HEK293 (cell line): ENCODE data around the gene PNRC1.

Experiments
- ZBTB8A ChIP-seq: fragments of 450-650 bp; formaldehyde crosslinking; IDR thresholded peaks from 2 replicates; pipeline ENCODE4 v1.5.1; 2016; ENCODE audit warnings: missing biosample characterization, missing genetic modification characterization
- ZNF157 ChIP-seq: fragments of 450-650 bp; formaldehyde crosslinking; IDR thresholded peaks from 2 replicates; pipeline ENCODE4 v1.5.1; 2016; ENCODE audit warnings: missing biosample characterization, missing genetic modification characterization
- ZNF302 ChIP-seq: fragments of 450-650 bp; formaldehyde crosslinking; IDR thresholded peaks from 2 replicates; pipeline ENCODE4 v1.5.1; 2016; ENCODE audit warnings: missing biosample characterization, missing genetic modification characterization, low read depth
- ZNF658 ChIP-seq: fragments of 450-650 bp; formaldehyde crosslinking; IDR thresholded peaks from 2 replicates; pipeline ENCODE4; 2016; ENCODE audit warnings: missing biosample characterization, missing genetic modification characterization
- ZSCAN16 ChIP-seq: fragments of 450-650 bp; formaldehyde crosslinking; IDR thresholded peaks from 2 replicates; pipeline ENCODE4 v1.5.1; 2016; ENCODE audit warnings: missing biosample characterization, missing genetic modification characterization
- TF ChIP-seq, protein P1 (sequence below): IDR thresholded peaks from 2 replicates; pipeline ENCODE4 v1.6.1; 2011; ENCODE audit warnings: mild to moderate bottlenecking, low read depth, low read length, borderline replicate concordance
- TF ChIP-seq, protein P2 (sequence below): fragments of 450-650 bp; formaldehyde crosslinking; IDR thresholded peaks from 2 replicates; pipeline ENCODE4 v1.5.1; 2016; ENCODE audit warnings: missing biosample characterization, missing genetic modification characterization
- TF ChIP-seq, protein P3 (sequence below): sonication (generic); formaldehyde crosslinking; IDR thresholded peaks from 2 replicates; pipeline ENCODE4 v1.8.1; 2022; ENCODE audit warnings: mild to moderate bottlenecking, moderate library complexity, missing genetic modification reagents

DNA sequence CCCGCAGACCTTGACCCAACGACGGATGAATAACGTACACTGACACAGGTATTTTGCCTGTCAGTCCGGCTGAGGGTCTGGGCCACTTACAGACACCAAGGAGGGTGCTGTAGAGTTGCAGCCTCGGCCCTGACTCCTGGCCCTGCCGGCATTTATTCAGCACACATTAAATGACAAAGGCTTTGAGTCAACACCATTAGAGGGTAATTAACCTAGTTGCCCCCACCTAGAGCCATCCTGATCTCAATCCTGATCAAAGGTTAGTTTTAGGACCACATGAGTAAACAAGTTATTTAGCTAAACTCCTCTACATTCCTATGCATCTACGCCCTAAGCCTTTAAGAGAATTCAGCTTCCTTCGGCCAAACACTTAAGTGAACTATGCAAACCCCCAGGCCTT is 53.4 kb downstream of the PNRC1 start:
- TF ChIP-seq ZSCAN16 (tag by site-specific recombination) = no peak
- TF ChIP-seq, protein P1, sequence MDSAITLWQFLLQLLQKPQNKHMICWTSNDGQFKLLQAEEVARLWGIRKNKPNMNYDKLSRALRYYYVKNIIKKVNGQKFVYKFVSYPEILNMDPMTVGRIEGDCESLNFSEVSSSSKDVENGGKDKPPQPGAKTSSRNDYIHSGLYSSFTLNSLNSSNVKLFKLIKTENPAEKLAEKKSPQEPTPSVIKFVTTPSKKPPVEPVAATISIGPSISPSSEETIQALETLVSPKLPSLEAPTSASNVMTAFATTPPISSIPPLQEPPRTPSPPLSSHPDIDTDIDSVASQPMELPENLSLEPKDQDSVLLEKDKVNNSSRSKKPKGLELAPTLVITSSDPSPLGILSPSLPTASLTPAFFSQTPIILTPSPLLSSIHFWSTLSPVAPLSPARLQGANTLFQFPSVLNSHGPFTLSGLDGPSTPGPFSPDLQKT = no peak
- TF ChIP-seq, protein P2, sequence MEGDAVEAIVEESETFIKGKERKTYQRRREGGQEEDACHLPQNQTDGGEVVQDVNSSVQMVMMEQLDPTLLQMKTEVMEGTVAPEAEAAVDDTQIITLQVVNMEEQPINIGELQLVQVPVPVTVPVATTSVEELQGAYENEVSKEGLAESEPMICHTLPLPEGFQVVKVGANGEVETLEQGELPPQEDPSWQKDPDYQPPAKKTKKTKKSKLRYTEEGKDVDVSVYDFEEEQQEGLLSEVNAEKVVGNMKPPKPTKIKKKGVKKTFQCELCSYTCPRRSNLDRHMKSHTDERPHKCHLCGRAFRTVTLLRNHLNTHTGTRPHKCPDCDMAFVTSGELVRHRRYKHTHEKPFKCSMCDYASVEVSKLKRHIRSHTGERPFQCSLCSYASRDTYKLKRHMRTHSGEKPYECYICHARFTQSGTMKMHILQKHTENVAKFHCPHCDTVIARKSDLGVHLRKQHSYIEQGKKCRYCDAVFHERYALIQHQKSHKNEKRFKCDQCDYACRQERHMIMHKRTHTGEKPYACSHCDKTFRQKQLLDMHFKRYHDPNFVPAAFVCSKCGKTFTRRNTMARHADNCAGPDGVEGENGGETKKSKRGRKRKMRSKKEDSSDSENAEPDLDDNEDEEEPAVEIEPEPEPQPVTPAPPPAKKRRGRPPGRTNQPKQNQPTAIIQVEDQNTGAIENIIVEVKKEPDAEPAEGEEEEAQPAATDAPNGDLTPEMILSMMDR (tag by site-specific recombination) = no peak
- TF ChIP-seq, protein P3, sequence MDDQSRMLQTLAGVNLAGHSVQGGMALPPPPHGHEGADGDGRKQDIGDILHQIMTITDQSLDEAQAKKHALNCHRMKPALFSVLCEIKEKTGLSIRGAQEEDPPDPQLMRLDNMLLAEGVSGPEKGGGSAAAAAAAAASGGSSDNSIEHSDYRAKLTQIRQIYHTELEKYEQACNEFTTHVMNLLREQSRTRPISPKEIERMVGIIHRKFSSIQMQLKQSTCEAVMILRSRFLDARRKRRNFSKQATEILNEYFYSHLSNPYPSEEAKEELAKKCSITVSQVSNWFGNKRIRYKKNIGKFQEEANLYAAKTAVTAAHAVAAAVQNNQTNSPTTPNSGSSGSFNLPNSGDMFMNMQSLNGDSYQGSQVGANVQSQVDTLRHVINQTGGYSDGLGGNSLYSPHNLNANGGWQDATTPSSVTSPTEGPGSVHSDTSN = no peak
- no peak for TF ChIP-seq ZNF157 (tag by site-specific recombination)
- TF ChIP-seq ZBTB8A (tag by site-specific recombination) = no peak
- TF ChIP-seq ZNF658 = no peak
- no peak for TF ChIP-seq ZNF302 (tag by site-specific recombination)
